ENCODE results near the gene ZNF81.
"Not testable (repeated sequence)": the region's sequence is repeated elsewhere in the genome, so short reads cannot be mapped to it uniquely, and the experiment has no call there.

The ZNF81 gene

DNA sequence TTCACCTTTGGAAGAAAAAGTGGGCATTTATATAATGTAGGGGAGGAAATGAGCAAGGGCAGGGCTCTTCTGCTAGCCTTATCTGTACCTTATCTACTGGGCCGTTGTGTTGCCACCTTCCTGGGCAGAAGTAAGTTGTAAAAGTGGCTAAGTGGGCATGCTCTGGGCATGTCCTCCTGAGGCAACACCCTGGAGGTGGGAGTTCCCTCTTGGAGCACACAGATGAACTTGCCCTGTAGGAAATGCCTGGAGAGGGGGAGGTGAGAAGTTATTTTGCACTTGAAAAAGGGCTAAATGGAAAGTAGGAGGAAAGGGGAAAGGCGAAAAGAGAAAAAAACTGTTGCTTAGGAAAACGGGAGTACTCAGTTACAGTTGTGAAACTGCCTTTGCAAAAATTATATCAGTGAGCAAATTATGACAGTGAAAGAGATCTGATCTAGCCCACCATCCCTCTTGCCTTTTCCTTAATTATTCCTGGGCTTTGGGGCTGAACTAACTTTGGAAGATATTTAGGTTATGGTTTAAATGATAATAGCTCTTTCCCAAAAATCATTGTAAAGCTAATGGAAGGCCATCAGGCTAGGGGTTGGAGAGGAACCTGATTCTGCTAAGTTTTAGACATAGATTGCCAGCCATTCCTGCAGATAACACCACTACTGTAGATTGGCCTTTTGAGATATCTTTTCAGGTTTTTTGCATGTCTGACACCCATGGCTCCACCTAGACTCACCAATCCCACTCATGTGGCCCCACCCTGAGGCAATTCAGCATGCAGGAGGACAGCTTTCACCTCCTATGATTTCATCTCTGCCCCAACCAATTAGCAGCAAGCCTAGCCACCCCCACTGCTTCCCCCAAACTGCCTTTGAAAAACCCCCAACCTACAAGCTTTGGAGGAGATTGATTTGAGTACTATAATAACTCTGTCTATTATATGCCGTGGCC lies 20.5 kb upstream of the ZNF81 start:
- ATAC-seq (ENCODE audit: low read depth) (no peak), DNase-seq (ENCODE audit: low spot score in 2 of 2) (no peak)
- H3K4me1 Mint-ChIP-seq, result no peaks in the 10 kb centered on the region
- H3K27ac Mint-ChIP-seq, result no peak overlapping the region
- H3K36me3 Mint-ChIP-seq, result no peaks in the 10 kb centered on the region
- H3K27me3 Mint-ChIP-seq, result peaks cover 2% of the 10 kb centered on the region
- H3K4me3 Mint-ChIP-seq, result no peak overlapping the region
- H3K9me3 Mint-ChIP-seq, result peaks cover 2% of the 10 kb centered on the region

DNA sequence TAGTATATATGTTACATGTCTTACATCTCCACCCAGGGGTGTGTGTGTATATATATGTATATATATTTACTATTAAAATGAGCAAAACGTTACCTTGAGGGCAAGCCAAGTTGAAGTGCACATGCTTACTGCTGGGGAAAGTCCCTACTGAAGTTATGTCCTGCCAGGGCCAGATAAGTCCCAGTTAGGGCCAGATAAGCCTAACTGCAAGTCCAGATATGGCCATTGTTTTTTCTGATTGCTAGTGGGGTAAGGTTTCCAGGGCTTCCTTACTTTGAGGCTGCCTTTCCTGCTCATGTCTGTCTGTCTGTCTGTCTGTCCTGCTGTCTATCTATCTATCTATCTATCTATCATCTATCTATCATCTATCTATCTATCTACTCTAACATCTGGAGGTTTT lies 19.3 kb upstream of the ZNF81 start:
- no peaks in the 10 kb centered on the region for H3K4me1 Mint-ChIP-seq
- no peak for DNase-seq (ENCODE audit: low spot score in 2 of 2)
- no peak overlapping the region for H3K4me3 Mint-ChIP-seq
- H3K36me3 Mint-ChIP-seq, result no peaks in the 10 kb centered on the region
- H3K27ac Mint-ChIP-seq, result no peak overlapping the region
- no peak for ATAC-seq (ENCODE audit: low read depth)
- peaks cover 2% of the 10 kb centered on the region for H3K9me3 Mint-ChIP-seq
- peaks cover 2% of the 10 kb centered on the region for H3K27me3 Mint-ChIP-seq

GRCh38 chrX:47817897-47818296 lies 18.8 kb upstream of the ZNF81 start:
- Mint-ChIP-seq H3K36me3 (no peaks in the 10 kb centered on the region), H3K27me3 (peaks cover 2% of the 10 kb centered on the region), H3K4me3 (no peak overlapping the region), H3K27ac (no peak overlapping the region), H3K9me3 (peaks cover 2% of the 10 kb centered on the region), H3K4me1 (no peaks in the 10 kb centered on the region)
- no peak for ATAC-seq (ENCODE audit: low read depth)
- no peak for DNase-seq (ENCODE audit: low spot score in 2 of 2)

- Mint-ChIP-seq H3K36me3 (no peaks in the 10 kb centered on the region), H3K27me3 (no peaks in the 10 kb centered on the region), H3K27ac (no peak overlapping the region), H3K9me3 (no peaks in the 10 kb centered on the region), H3K4me1 (no peaks in the 10 kb centered on the region), H3K4me3 (no peak overlapping the region)
- no peak for ATAC-seq (ENCODE audit: low read depth)
- no peak for DNase-seq (ENCODE audit: low spot score in 2 of 2)
Observed at GRCh38 chrX:47828984-47829383, 7.7 kb upstream of the ZNF81 start.

DNA sequence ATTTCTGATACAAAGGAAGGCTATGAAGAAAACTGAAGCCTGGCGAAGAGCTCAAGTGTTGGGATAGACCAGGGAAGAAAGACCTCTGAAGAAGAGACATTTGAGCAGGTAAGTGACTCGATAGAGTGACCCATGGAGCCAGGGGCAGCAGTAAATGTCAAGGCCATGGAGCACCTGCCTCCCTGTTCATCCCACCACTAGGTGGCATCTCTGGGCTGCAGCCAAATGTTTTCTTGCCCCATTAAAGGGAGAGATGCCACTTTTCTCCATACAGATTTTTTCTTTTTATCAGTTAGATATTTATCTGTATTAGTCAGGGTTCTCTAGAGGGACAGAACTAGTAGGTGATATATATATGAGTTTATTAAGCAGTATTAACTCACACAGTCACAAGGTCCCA lies 4.9 kb upstream of the ZNF81 start:
- Mint-ChIP-seq H3K9me3 (no peaks in the 10 kb centered on the region), H3K27ac (no peak overlapping the region), H3K36me3 (no peaks in the 10 kb centered on the region), H3K27me3 (no peaks in the 10 kb centered on the region), H3K4me1 (peaks cover 2% of the 10 kb centered on the region), H3K4me3 (no peak overlapping the region)
- ATAC-seq (ENCODE audit: low read depth) (peak; percentile 30), DNase-seq (ENCODE audit: low spot score in 2 of 2) (peak; percentile 34 to 45)

- no peak overlapping the region for H3K27ac Mint-ChIP-seq
- H3K27me3 Mint-ChIP-seq, result no peaks in the 10 kb centered on the region
Observed at GRCh38 chrX:47838361-47838760, 1.7 kb downstream of the ZNF81 start.

DNA sequence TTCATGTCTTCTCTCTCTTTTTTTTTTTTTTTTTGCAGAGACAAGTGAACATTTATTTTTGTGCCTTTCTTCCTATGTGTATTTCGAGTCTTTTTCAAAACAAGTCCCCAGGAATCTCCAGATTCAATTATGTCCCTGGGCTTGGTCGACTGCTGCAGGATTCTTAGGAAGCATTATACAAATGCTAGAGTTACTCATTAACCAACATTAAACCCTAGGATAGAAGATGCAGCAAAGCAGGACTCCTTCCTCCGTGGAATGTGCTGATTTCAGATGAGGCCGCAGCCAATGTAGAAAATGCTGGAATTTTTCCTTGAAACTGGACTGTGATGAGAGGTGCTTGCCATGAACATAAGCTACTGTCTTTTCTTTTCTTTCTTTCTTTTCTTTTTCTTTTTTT lies 3.4 kb downstream of the ZNF81 start:
- Mint-ChIP-seq H3K36me3 (peaks cover 7% of the 10 kb centered on the region), H3K9me3 (no peaks in the 10 kb centered on the region), H3K27ac (no peak overlapping the region), H3K4me3 (no peak overlapping the region), H3K27me3 (no peaks in the 10 kb centered on the region), H3K4me1 (peaks cover 13% of the 10 kb centered on the region)
- ATAC-seq (ENCODE audit: low read depth) (no peak), DNase-seq (ENCODE audit: low spot score in 2 of 2) (no peak)

More at GRCh38 chrX:47838361-47838760, 1.7 kb downstream of the ZNF81 start:
- no peak for DNase-seq (ENCODE audit: low spot score in 2 of 2)
- Mint-ChIP-seq H3K9me3 (no peaks in the 10 kb centered on the region), H3K4me1 (peaks cover 13% of the 10 kb centered on the region), H3K36me3 (peaks cover 6% of the 10 kb centered on the region), H3K4me3 (no peak overlapping the region)
- ATAC-seq (ENCODE audit: low read depth), result no peak

- H3K9me3 Mint-ChIP-seq, result no peaks in the 10 kb centered on the region
- ATAC-seq (ENCODE audit: low read depth) (no peak), DNase-seq (ENCODE audit: low spot score in 2 of 2) (no peak)
- peaks cover 18% of the 10 kb centered on the region for H3K36me3 Mint-ChIP-seq
- H3K27ac Mint-ChIP-seq, result no peak overlapping the region
- H3K4me1 Mint-ChIP-seq, result peaks cover 7% of the 10 kb centered on the region
- H3K4me3 Mint-ChIP-seq, result no peak overlapping the region
- no peaks in the 10 kb centered on the region for H3K27me3 Mint-ChIP-seq
Observed at GRCh38 chrX:47843363-47843762, 6.7 kb downstream of the ZNF81 start.

- Mint-ChIP-seq H3K4me3 (no peak overlapping the region), H3K36me3 (peaks cover 18% of the 10 kb centered on the region), H3K27me3 (no peaks in the 10 kb centered on the region), H3K27ac (no peak overlapping the region), H3K4me1 (peaks cover 7% of the 10 kb centered on the region), H3K9me3 (no peaks in the 10 kb centered on the region)
- DNase-seq (ENCODE audit: low spot score in 2 of 2), result no peak
- no peak for ATAC-seq (ENCODE audit: low read depth)
Observed at GRCh38 chrX:47844117-47844516, 7.4 kb downstream of the ZNF81 start.

DNA sequence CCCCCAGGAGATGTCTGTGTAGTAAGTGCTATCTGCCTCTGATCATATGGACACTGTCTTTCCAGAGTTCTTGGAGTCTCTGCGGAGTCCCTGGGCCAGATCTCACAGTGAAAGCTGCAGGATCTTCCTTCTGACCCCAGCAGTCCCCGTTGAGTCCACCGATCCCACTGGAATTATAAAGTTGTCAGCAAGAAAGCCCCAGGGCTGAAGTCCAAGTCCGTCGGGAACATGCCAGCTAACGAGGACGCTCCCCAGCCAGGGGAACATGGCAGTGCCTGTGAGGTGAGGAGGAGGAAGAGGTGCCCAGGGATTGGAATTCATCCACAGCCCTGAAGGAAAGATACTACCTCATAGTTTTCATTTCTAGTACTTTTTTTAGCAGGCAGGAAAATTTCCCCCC lies 9.3 kb downstream of the ZNF81 start:
- no peaks in the 10 kb centered on the region for H3K9me3 Mint-ChIP-seq
- no peaks in the 10 kb centered on the region for H3K27me3 Mint-ChIP-seq
- H3K4me3 Mint-ChIP-seq, result no peak overlapping the region
- DNase-seq (ENCODE audit: low spot score in 2 of 2) (no peak), ATAC-seq (ENCODE audit: low read depth) (no peak)
- peaks cover 20% of the 10 kb centered on the region for H3K36me3 Mint-ChIP-seq
- no peak overlapping the region for H3K27ac Mint-ChIP-seq
- peaks cover 13% of the 10 kb centered on the region for H3K4me1 Mint-ChIP-seq

- H3K4me1 Mint-ChIP-seq, result peaks cover 6% of the 10 kb centered on the region
- H3K4me3 Mint-ChIP-seq, result no peak overlapping the region
- no peaks in the 10 kb centered on the region for H3K9me3 Mint-ChIP-seq
- peaks cover 17% of the 10 kb centered on the region for H3K36me3 Mint-ChIP-seq
- ATAC-seq (ENCODE audit: low read depth) (peak; percentile 53), DNase-seq (ENCODE audit: low spot score in 2 of 2) (no peak)
- no peaks in the 10 kb centered on the region for H3K27me3 Mint-ChIP-seq
- peak overlapping the region; percentile 38 for H3K27ac Mint-ChIP-seq
Observed at GRCh38 chrX:47849778-47850177, 13.1 kb downstream of the ZNF81 start.

- H3K36me3 Mint-ChIP-seq, result peaks cover 17% of the 10 kb centered on the region
- not testable (repeated sequence) for H3K4me3 Mint-ChIP-seq; DNase-seq (ENCODE audit: low spot score in 2 of 2); H3K27ac Mint-ChIP-seq; ATAC-seq (ENCODE audit: low read depth); H3K4me1 Mint-ChIP-seq; H3K27me3 Mint-ChIP-seq; H3K9me3 Mint-ChIP-seq
Observed at GRCh38 chrX:47850389-47850788, 13.7 kb downstream of the ZNF81 start.

- Mint-ChIP-seq H3K9me3 (no peaks in the 10 kb centered on the region), H3K27me3 (no peaks in the 10 kb centered on the region), H3K4me1 (peaks cover 6% of the 10 kb centered on the region), H3K27ac (no peak overlapping the region), H3K4me3 (no peak overlapping the region), H3K36me3 (peaks cover 17% of the 10 kb centered on the region)
- DNase-seq (ENCODE audit: low spot score in 2 of 2) (no peak), ATAC-seq (ENCODE audit: low read depth) (no peak)
Observed at GRCh38 chrX:47850901-47851300, 14.2 kb downstream of the ZNF81 start.

DNA sequence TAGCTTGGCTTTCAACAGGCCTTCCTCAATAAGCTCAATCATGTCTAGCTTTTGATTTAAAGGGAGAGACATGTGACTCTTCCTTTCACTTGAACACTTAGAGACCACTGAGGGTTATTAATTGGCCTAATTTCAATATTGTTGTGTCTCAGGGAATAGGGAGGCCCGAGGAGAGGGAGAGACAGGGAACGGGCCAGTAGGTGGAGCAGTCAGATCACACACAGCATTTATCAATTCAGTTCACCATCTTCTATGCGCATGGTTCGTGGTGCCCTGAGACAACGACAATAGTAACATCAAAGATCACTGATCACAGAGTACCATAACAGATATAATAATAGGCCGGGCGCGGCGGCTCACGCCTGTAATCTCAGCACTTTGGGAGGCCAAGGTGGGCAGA lies 17.8 kb downstream of the ZNF81 start:
- H3K4me1 Mint-ChIP-seq, result peaks cover 6% of the 10 kb centered on the region
- H3K4me3 Mint-ChIP-seq, result no peak overlapping the region
- no peaks in the 10 kb centered on the region for H3K9me3 Mint-ChIP-seq
- no peak overlapping the region for H3K27ac Mint-ChIP-seq
- DNase-seq (ENCODE audit: low spot score in 2 of 2) (no peak), ATAC-seq (ENCODE audit: low read depth) (no peak)
- H3K27me3 Mint-ChIP-seq, result no peaks in the 10 kb centered on the region
- peaks cover 10% of the 10 kb centered on the region for H3K36me3 Mint-ChIP-seq

GRCh38 chrX:47859686-47860085 lies 23.0 kb downstream of the ZNF81 start:
- no peaks in the 10 kb centered on the region for H3K4me1 Mint-ChIP-seq
- H3K9me3 Mint-ChIP-seq, result no peaks in the 10 kb centered on the region
- H3K27ac Mint-ChIP-seq, result no peak overlapping the region
- ATAC-seq (ENCODE audit: low read depth) (no peak), DNase-seq (ENCODE audit: low spot score in 2 of 2) (no peak)
- H3K4me3 Mint-ChIP-seq, result no peak overlapping the region
- H3K36me3 Mint-ChIP-seq, result peaks cover 11% of the 10 kb centered on the region
- no peaks in the 10 kb centered on the region for H3K27me3 Mint-ChIP-seq

Data from memory B cell (primary cell).